ENCODE results near the gene ACTC1. TPM values are rescaled to one million over a fixed set of nuclear protein-coding genes. Genes with fewer than 3 reads are reported as not detected.
"Not testable (repeated sequence)": the region's sequence is repeated elsewhere in the genome, so short reads cannot be mapped to it uniquely, and the experiment has no call there.

Gene ACTC1
- total RNA-seq, 1 donor from 2014 or later, result not detected

DNA sequence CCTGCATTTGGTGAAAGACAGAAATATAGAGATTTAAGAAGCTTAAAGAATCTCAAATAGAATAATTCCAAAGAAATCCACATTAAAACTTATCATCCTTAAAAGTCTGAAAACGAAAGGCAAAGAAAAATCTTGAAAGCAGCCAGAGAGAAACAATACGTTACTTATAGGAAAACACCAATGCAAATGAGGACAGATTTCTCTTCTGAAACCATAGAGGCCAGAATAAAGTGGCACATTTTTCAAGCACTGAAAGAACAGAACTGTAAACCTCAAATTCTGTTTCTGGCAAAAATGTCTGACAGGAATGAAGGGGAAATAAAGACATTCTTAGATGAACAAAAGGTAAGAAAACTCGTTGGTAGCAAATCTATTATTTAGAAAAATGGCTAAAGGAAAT is 13.8 kb upstream of the ACTC1 start:
- TF ChIP-seq, protein P1, sequence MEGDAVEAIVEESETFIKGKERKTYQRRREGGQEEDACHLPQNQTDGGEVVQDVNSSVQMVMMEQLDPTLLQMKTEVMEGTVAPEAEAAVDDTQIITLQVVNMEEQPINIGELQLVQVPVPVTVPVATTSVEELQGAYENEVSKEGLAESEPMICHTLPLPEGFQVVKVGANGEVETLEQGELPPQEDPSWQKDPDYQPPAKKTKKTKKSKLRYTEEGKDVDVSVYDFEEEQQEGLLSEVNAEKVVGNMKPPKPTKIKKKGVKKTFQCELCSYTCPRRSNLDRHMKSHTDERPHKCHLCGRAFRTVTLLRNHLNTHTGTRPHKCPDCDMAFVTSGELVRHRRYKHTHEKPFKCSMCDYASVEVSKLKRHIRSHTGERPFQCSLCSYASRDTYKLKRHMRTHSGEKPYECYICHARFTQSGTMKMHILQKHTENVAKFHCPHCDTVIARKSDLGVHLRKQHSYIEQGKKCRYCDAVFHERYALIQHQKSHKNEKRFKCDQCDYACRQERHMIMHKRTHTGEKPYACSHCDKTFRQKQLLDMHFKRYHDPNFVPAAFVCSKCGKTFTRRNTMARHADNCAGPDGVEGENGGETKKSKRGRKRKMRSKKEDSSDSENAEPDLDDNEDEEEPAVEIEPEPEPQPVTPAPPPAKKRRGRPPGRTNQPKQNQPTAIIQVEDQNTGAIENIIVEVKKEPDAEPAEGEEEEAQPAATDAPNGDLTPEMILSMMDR (conservative IDR thresholded peaks at IDR 0.05; ENCODE audit: low read depth, low read length), result no peak
- DNase-seq (ENCODE audit: low read depth), result no peak
- no peak overlapping the region for H3K4me3 ChIP-seq (ENCODE audit: low read depth, low read length)

DNA sequence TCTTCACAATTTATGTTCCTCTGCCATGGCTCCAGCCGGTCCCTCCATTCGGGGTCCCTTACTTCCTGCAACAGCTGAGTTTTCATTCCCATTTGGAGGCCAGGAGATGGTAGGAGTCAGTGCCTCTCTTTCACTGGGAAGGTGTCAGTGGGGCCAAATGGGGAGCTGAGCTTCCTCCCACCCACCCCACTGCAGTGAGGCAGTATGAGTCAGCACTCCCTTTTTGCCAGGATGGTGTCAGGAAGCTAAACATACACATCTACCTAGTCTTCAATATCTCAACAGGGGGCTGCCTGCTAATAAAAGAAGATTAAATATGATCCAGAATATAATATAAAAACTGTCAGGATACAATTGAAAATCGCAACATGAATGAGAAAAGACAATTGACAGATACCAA is 12.7 kb upstream of the ACTC1 start:
- TF ChIP-seq, protein P1 (conservative IDR thresholded peaks at IDR 0.05; ENCODE audit: low read depth, low read length), result no peak
- no peak overlapping the region for H3K4me3 ChIP-seq (ENCODE audit: low read depth, low read length)
- no peak for DNase-seq (ENCODE audit: low read depth)

DNA sequence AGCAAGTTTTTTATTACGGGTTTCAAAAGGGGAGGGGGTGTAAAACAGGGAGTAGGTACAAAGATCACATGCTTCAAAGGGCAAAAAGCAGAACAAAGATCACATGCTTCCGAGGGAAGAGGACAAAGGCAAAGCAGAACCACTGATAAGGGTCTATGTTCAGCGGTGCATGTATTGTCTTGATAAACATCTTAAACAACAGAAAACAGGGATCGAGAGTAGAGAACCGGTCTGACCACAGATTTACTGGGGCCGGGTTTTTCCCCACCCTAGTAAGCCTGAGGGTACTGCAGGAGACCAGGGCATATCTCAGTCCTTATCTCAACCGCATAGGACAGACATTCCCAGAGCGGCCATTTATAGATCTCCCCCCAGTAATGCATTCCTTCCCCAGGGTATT is 11.9 kb upstream of the ACTC1 start:
- H3K4me3 ChIP-seq (ENCODE audit: low read depth, low read length); DNase-seq (ENCODE audit: low read depth): not testable (repeated sequence)

DNA sequence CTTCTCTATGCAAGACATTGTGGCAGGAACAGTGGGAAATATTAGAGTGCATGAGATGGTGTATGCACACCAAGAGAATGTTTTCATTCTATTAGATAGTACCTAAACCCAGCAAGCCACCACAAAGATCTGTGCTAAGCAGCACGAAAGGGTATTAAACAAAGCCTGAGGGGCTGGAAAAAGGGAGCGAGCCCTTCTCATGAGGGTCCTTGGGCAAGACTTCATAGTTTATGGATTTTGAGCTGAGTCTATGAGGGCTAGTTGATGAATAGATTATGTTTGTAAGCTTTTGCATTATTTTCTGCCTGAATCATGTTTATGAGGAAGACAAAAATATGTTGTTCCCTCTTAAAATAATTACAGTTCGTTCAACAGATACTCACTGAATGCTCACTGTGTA is 9.4 kb upstream of the ACTC1 start:
- no peak for DNase-seq (ENCODE audit: low read depth)
- TF ChIP-seq, protein P1 (conservative IDR thresholded peaks at IDR 0.05; ENCODE audit: low read depth, low read length), result no peak
- H3K4me3 ChIP-seq (ENCODE audit: low read depth, low read length), result no peak overlapping the region

DNA sequence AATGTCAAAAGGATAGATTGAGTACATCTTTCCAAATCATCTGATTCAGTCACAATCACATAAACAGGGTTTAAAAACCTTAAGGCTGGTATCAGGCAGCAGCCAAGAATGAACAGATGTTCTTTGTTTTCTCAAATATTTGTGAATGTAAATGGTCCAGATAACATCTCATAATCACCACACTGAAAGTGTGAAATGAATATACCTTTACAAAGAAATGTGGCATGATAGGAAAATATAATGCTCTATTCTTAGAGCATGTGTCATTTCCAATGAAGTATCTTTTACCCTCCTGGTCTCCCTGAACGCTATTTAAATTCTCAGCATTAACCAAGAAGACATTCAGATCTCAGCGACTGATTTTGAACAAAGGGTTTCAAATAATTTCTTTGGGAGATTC is 8.8 kb upstream of the ACTC1 start:
- DNase-seq (ENCODE audit: low read depth), result no peak
- TF ChIP-seq, protein P1 (conservative IDR thresholded peaks at IDR 0.05; ENCODE audit: low read depth, low read length), result no peak
- no peak overlapping the region for H3K4me3 ChIP-seq (ENCODE audit: low read depth, low read length)

DNA sequence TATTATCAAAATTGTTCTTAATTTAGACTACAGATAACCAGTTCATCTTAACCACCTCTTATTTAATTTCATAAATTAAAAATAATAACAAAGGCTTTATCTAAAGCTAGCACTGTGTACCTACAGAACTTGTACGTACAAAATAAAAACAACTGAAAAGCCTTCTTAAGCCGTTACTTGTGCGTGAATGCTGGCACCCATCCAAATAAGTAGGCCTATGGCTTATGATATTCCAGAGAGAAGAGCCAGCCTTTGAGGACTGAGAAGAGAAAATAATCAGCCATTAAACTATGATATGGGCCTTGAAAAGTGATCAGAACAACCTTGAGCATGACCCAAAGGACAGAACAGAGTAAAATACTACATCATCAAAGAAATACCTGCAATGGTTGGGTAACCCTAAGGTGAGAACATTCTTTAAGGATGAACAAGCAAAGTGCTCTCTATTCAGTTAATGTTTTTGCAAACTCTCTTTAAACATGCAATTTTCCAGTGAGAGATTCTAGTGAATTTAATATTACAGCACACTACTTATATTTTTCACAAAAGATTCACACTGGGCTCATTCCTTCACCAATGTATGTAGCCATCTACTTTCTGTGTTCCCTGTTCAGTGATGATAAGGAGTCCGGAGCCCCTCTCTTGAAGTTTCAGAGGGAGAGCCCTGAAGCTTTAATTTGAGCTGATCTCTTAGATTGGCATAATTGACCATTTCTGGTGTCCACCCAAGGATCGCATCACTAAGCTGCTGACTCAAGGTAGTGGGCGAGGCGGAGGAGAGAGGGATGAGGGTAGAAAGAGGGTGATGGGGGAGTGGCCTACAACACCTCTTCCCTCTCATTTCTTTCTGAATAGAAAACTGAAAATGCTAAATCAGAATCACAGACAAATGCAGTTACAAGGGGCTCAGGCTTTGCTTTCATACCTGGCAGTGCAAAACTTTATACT is 7.7 kb upstream of the ACTC1 start:
- DNase-seq (ENCODE audit: low read depth), result no peak

DNA sequence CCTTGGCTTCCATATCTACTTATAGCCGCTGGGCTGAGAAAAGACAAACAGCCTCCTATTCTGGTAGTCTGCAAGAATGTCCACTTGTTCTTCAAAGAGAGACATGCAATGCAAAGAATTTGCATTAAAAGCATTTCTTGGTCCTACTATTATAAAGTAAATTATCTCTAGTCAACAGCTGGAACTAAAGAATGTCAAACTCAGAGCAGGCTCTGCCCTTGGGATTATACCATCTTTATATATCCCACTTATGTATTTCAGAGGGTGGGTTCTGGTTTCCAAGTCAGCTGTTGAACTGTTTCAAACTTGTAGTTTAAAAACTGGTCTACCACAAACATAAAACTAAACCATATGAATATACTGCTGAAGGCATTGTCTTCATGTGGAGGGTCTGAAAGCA is 7.0 kb upstream of the ACTC1 start:
- DNase-seq (ENCODE audit: low read depth), result no peak
- TF ChIP-seq, protein P1 (conservative IDR thresholded peaks at IDR 0.05; ENCODE audit: low read depth, low read length), result no peak

More for the DNA sequence above, 7.7 kb upstream of the ACTC1 start:
- TF ChIP-seq, protein P1 (conservative IDR thresholded peaks at IDR 0.05; ENCODE audit: low read depth, low read length), result no peak
- H3K4me3 ChIP-seq (ENCODE audit: low read depth, low read length), result no peak overlapping the region

More for the DNA sequence above, 7.0 kb upstream of the ACTC1 start:
- H3K4me3 ChIP-seq (ENCODE audit: low read depth, low read length), result no peak overlapping the region

Data from epithelial cell of proximal tubule (primary cell).